Gastroesophageal sphincter (tissue), 3 donors: Measurements from ENCODE around the gene PDE2A.

ENCODE experiments used
- CTCF ChIP-seq, 4 experiments: fragments of 200-600 bp in 2 of 4; fragments of 450-650 bp in 2 of 4; sonication (generic) in 1 of 4; IDR thresholded peaks; one replicate each; pipeline ENCODE4 v1.5.1; 2017 to 2019; ENCODE audit warnings: antibody characterized with exemption in 4 of 4, mild to moderate bottlenecking in 2 of 4, moderate library complexity in 2 of 4
- EP300 ChIP-seq: sonication (generic); formaldehyde crosslinking; IDR thresholded peaks from one replicate; pipeline ENCODE4 v1.6.1; 2017; ENCODE audit warnings: antibody characterized with exemption, mild to moderate bottlenecking
- POLR2A ChIP-seq, 2 donors: fragments of 450-650 bp; IDR thresholded peaks; one replicate each; pipeline ENCODE4 v1.6.1; 2017; ENCODE audit warnings: antibody characterized with exemption in 2 of 2, mild to moderate bottlenecking in 2 of 2, moderate library complexity in 1 of 2

DNA sequence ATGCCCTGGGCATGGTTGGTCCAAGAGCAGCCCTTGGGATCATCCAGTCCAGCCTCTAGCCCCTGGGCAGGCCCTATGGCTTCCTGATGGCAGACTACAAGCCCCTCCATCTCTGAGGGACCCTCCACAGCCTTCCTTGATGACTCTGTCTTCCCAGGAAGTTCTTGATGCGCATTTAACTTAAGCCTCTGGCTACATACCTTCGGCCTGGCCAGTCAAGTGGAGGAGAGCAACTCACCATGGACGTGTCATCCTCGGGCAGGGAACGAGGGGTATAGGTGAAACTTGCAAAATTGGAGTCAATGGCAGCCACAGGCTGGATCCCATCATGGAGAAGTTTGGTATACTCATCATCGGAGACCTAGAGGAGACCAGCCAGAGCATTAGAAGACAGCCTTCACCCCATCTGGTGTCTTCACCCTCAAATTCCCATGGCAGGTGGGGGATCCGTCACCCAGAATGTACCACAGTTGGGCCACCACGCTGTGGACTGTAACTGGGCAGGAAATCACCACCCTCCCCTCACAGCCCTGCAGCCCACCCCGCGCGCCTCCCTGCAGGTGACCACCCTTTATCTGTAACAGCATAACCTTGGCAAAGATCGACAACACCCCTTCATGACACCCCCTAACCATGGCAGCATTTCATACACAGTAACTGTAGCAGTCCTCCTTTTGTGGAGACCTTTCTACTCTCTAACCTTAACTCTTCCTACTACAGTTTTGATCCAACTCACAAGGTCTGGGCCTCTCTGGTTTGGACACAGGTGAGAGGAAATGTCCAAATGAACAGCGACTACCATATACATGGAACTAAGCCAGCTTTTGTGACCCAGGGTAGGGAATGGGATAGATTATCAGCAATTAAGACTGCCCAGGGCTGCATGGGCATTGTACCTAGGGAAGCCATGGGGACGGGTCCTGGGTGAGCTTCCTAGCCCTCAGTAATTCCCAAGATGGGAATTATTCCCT is 91.7 kb downstream of the PDE2A start:
- TF ChIP-seq CTCF (IDR thresholded peaks at IDR 0.05), result no peak
- TF ChIP-seq EP300, result no peak
- TF ChIP-seq POLR2A (IDR thresholded peaks at IDR 0.05), result no peak
